ENCODE results near the gene FHIT.

- TF ChIP-seq EZH2 (IDR thresholded peaks at IDR 0.05; ENCODE audit: insufficient read depth, poor library complexity, severe bottlenecking): no peak
- TF ChIP-seq EZH2phosphoT487 (IDR thresholded peaks at IDR 0.05; ENCODE audit: insufficient read depth, low read depth): no peak
These were observed 264.7 kb downstream of the FHIT start for GRCh38 chr3:60986552-60986951.

Measured in GM23248 (cell line).